Thyroid gland (tissue), 4 donors: ENCODE results near the gene BCKDHA.

Source experiments
- POLR2A ChIP-seq, 2 donors: fragments of 450-650 bp; IDR thresholded peaks; one replicate each; pipeline ENCODE4 v1.6.1; 2017; ENCODE audit warnings: antibody characterized with exemption in 2 of 2, mild to moderate bottlenecking in 2 of 2, moderate library complexity in 1 of 2
- TF ChIP-seq, protein P1 (sequence below), 6 experiments: fragments of 200-600 bp in 3 of 6; fragments of 450-650 bp in 3 of 6; sonication (generic) in 3 of 6; IDR thresholded peaks; one replicate each; pipeline ENCODE4 v1.5.1; 2016 to 2019; ENCODE audit warnings: antibody characterized with exemption in 6 of 6, mild to moderate bottlenecking in 2 of 6, inconsistent platforms in 1 of 6, moderate library complexity in 1 of 6

DNA sequence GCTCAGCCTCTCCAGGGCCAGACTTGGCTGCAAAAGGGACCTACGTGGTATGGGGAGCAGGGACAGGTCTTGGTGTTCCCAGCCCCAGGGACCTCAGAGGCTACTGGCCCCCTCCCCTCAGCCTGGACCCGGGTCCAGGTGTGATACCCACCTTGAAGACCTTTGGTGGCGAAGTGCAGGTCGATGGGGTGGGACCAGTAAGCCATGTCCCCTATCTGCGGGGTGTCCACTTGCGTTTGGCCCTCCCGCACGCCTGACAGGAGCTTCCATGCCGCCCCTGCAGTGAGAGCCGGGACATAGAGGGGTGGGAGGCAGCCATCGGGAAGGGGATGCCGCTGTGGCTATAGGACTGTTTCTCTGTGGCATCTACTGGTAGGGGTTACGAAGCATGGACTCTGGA is 39.9 kb upstream of the BCKDHA start:
- no peak for TF ChIP-seq POLR2A (IDR thresholded peaks at IDR 0.05)
- TF ChIP-seq, protein P1, sequence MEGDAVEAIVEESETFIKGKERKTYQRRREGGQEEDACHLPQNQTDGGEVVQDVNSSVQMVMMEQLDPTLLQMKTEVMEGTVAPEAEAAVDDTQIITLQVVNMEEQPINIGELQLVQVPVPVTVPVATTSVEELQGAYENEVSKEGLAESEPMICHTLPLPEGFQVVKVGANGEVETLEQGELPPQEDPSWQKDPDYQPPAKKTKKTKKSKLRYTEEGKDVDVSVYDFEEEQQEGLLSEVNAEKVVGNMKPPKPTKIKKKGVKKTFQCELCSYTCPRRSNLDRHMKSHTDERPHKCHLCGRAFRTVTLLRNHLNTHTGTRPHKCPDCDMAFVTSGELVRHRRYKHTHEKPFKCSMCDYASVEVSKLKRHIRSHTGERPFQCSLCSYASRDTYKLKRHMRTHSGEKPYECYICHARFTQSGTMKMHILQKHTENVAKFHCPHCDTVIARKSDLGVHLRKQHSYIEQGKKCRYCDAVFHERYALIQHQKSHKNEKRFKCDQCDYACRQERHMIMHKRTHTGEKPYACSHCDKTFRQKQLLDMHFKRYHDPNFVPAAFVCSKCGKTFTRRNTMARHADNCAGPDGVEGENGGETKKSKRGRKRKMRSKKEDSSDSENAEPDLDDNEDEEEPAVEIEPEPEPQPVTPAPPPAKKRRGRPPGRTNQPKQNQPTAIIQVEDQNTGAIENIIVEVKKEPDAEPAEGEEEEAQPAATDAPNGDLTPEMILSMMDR (IDR thresholded peaks at IDR 0.05), result no peak
